ENCODE measurements around the gene CYTH1.

- no peak for TF ChIP-seq POLR2AphosphoS5 (IDR thresholded peaks at IDR 0.05; ENCODE audit: insufficient read depth in 1 of 2, low read depth in 1 of 2)
- no peak for TF ChIP-seq CTCF (IDR thresholded peaks at IDR 0.05)
- no peak for TF ChIP-seq POLR2A (IDR thresholded peaks at IDR 0.05)
These were observed 54.4 kb downstream of the CYTH1 start for GRCh38 chr17:78727476-78728229.

Measured in vagina (tissue), 2 donors.